GM10266 (cell line): ENCODE measurements around the gene DBNL.
"Not testable (repeated sequence)": the region's sequence is repeated elsewhere in the genome, so short reads cannot be mapped to it uniquely, and the experiment has no call there.

Experiments used
- DNase-seq: peaks from one replicate; pipeline ENCODE4 v3.0.0; 2012; ENCODE audit errors: extremely low spot score
- TF ChIP-seq, protein P1 (sequence below): IDR thresholded peaks from 2 replicates; pipeline ENCODE4 v1.5.1; 2012; ENCODE audit warnings: mild to moderate bottlenecking, low read depth; ENCODE audit not compliant: control insufficient read depth, insufficient read depth; ENCODE audit errors: missing control alignments

DBNL gene

DNA sequence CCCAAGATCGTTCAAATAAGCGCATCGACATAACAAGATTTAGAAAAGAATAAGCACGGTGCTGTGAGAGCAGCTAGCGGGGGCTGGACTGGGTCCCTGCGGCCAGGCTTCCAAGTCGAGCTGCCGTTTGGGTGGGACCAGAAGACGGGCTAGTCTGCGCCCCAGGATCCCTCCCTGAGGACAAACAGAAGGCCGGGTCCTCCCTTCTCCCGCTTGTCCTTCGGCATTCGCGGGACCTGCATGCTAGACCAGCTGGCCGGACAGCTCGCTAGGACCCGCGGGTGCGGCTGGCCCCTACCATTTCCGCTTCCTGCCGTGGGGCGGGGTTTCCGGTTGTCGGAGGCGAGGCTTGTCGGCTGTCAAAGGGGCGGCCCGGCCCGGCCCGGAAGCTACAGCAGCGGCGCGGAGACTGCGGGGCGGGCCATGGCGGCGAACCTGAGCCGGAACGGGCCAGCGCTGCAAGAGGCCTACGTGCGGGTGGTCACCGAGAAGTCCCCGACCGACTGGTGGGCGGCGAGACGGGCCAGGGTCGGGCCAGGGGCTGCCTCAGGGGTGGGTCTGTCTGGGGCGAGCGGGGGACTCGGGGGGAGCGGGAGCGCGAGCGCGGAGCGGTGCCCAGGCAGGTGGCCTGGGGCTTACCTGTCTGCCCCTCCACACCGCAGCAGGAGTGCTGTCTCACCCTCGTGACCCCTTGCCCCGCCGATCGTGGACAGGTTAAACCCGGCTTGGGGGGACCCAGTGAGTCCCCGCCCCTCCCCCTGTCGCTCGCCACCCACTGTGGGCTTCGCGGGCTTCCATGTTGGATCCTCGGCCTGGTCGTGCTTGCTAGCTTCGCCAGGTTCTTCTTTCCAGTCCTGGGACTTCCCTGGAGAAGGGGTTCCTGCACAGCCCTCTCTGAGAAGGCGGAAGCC is at the start of gene DBNL:
Gene DBNL (plus strand): TSS at position 388 of the 911 bp plus-strand sequence. CDS start 36 bp downstream, at position 424.
- peak; percentile 90 for DNase-seq
- TF ChIP-seq, protein P1, sequence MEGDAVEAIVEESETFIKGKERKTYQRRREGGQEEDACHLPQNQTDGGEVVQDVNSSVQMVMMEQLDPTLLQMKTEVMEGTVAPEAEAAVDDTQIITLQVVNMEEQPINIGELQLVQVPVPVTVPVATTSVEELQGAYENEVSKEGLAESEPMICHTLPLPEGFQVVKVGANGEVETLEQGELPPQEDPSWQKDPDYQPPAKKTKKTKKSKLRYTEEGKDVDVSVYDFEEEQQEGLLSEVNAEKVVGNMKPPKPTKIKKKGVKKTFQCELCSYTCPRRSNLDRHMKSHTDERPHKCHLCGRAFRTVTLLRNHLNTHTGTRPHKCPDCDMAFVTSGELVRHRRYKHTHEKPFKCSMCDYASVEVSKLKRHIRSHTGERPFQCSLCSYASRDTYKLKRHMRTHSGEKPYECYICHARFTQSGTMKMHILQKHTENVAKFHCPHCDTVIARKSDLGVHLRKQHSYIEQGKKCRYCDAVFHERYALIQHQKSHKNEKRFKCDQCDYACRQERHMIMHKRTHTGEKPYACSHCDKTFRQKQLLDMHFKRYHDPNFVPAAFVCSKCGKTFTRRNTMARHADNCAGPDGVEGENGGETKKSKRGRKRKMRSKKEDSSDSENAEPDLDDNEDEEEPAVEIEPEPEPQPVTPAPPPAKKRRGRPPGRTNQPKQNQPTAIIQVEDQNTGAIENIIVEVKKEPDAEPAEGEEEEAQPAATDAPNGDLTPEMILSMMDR = no peak

DNA sequence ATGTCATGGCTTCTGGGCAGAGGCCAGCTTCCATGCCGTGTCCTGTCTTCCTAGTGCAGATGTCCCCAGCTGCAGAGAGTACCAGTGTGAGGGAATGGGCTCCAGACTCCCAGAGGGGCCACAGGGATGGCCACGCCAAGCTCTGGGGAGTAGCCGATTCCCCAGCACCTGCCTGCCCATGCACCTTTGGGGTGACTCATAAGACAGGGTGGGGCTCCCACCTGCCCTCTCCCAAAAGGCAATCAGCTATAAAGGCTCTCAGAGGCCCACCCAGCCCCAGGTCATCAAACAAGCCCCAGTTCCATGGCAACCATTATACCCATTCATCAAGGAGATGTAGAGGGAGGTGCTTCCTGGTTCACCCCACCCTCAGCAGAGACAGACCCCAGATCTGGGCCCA is 47.0 kb upstream of the DBNL start, which contains the start of gene SPDYE1:
Gene SPDYE1 (plus strand): TSS at position 366 of the 400 bp plus-strand sequence. CDS start 2,053 bp downstream, outside the sequence.
- DNase-seq = not testable (repeated sequence)

- not testable (repeated sequence) for DNase-seq
Observed at GRCh38 chr7:44012081-44012480, 32.4 kb upstream of the DBNL start.

DNA sequence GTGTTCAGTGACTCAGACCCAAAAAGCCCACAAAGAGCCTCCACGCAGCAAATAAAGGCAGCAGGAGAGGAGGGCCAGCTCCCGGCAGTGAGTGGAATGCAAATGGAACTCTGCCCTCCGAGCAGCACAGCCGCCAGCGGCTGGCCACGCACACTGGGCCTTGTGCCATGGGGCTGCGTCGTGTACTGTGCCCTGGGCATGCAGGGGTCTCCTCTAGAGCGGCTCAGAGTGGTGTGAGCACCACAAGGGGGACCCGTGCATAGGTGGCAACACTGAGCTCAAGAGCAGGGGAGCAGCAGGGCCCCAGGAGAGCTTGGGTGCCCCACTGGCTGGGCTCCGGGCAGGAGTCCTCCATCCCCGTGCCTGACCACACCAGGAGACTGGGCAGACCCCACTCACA is 29.4 kb upstream of the DBNL start:
- DNase-seq = not testable (repeated sequence)

DNA sequence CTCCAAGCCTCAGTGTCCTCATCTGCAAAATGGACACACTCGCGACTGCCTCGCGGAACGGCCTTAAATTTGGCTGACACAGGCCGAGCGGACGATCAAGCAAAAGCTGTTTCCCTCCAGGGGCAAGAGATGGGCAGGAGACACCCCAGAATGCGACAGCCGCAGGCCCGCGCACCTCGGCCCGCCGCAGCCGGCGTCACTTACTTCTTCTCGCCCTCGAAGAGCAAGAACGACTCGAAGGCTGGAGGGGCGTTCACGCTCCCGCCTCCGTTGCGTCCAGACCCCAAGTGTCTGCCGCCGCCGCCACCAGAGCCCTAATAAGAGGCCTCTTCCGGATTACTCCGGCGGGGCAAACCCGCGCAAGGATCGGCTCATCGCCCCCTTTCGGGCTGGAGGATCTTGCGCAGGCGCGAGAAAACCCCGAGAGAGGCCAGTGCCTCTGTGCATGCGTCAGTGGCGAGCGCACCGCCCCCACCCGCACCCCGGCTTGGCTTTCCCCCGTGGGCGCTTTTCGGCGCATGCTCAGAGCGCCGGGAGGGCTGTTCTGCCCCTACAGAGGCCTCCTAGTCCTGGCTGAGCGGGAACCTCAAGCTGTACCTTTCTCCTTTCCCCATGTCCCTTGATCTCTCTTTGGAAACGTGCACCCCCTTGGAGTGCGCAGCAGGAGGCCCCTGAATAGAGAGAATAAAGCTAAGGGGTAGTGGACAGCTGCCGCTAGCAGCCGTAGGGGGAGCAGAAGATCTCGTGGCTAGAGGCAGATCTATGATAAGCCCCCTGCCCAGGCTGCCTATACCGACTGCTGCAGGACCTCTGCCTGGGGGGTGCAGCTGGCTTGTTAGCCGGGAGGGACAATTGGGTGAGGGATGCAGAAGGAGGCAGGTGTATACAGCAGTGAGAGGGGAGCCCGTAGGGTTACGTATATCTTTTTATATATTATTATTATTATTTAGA is 25.4 kb upstream of the DBNL start:
- TF ChIP-seq, protein P1 = peak; percentile 82
- DNase-seq = peak; percentile 97

GRCh38 chr7:44019825-44020224 is 24.7 kb upstream of the DBNL start:
- DNase-seq = not testable (repeated sequence)

- not testable (repeated sequence) for DNase-seq
Observed at GRCh38 chr7:44022069-44022468, 22.4 kb upstream of the DBNL start.

- not testable (repeated sequence) for DNase-seq
Observed at GRCh38 chr7:44022796-44023467, 21.6 kb upstream of the DBNL start.

DNA sequence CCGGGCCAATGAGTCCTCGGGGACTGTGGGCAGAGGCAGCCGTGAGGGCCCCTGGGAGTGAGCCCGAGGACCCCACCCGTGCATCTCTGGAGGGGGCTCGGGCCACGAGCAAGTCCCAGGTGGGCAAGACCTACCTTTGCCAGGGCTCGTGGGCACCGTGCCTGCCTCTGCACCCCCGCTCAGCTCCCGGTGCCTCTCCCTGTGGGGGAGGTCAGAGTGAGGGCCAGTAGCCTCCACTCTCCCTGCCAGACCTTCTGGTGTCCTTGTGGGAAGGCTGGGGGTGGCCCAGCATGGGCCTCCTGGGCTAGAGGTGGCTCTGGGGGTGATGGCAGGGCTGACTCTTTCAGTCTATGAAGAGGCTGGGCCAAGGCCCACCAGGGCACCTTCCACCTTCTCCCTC is 15.1 kb upstream of the DBNL start:
- DNase-seq = not testable (repeated sequence)

DNA sequence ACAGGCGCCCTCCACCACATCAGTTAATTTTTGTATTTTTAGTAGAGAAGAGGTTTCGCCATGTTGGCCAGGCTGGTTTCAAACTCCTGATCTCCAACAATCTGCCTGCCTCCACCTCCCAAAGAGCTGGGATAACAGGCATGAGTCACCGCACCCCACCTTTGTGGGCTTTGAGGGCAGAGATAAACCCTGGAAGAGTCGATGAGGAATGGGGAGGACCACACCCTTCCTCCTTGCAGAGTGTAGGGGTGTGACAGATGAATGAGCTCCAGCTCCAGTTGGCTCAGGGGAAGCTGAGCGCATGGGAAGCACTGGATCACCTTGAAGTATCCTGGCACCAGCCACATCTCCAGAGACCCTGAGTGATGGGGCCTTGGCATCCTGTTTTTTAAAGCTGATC is 14.5 kb upstream of the DBNL start:
- not testable (repeated sequence) for DNase-seq

DNA sequence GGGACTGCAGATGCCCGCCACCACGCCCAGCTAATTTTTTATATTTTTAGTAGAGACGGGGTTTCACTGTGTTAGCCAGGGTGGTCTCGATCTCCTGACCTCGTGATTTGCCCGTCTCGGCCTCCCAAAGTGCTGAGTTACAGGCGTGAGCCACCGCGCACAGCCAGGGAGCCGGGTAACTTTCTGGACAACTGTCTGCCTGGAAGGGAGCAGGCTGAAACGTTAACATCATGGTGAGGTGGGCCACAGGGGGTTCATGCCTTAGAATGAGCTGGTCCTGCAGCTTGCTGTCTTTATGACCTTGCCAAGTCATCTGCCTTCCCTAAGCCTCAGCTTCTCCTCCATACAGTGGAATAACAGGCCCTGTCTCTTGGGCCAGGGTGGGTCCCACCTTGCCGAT is 13.2 kb upstream of the DBNL start:
- not testable (repeated sequence) for DNase-seq

GRCh38 chr7:44032031-44032430 is 12.5 kb upstream of the DBNL start:
- DNase-seq = not testable (repeated sequence)

DNA sequence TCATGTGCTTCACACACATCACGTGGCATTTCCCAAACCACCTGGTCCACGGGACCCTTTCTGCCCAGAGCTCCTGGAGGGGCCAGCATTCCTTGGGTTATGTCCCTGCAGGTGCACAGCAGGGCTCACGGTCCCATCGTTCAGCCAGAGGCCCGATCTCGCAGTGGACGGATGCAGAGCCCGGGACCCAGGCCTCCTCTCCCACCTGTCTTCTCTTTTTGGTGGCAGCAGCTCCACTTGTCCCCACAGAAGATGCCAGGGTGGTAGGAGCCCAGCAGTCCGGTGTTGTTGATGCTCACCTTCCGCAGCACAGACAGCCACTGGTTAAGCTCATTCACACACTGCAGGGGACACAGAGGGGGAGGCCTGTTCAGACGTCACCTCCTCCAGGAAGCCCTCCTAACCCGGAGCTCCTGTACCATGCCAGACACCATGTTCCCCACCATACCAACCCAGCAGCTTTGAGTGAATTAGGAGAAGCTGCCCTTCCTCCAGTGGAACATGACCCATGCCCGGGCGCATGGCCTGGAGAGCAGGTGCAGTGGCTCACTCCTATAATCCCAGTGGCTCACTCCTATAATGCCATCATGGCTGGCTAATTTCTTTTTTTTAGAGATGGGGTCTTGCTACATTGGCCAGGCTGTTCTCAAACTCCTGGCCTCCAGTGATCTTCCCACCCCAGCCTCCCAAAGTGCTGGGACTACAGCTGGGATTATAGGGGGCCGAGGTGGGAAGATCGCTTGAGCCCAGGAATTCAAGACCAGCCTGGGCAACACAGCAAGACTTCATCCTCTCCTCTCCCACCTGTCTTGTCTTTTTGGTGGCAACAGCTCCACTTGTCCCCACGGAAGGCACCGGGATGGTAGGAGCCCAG is 10.3 kb upstream of the DBNL start:
- DNase-seq = not testable (repeated sequence)

DNA sequence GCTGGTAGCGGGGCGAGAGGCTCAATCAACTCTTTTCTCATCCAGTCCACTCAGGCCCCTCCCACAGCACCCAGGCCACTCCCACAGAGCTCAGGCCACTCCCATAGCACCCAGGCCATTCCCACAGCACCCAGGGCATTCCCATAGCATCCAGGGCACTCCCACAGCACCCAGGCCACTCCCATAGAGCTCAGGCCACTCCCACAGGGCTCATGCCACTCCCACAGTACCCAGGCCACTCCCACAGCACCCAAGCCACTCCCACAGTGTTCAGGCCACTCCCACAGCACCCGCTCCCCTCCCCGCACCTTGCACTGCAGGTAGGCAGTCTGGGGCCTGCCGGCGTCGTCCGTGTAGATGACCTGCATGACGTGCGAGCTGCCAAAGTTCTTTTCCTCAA is 8.1 kb upstream of the DBNL start:
- not testable (repeated sequence) for DNase-seq

GRCh38 chr7:44037951-44038350 is 6.6 kb upstream of the DBNL start:
- not testable (repeated sequence) for DNase-seq

DNA sequence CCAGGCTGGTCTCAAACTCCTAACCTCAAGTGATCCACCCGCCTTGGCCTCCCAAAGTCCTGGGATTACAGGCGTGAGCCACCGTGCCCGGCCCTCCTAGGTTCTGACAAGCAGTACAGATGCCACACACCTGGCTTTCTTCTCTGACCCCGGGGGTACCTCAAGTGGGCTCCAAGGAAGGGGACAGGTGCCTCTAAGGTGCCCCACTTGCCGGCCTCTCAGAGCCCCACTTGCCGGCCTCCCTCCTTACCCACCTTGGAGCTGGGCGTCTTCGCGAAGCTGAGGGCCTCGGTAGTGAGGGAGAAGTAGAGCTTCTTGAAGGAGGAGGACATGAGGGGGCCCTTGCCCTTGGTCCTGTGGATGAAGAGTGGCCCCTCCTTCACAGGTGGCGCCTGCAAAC is 5.9 kb upstream of the DBNL start:
- DNase-seq = not testable (repeated sequence)
